Measurements from ENCODE around the gene RNASE7.

GRCh38 chr14:21090940-21091663, 48.9 kb downstream of the RNASE7 start:
- TF ChIP-seq CTCF (IDR thresholded peaks at IDR 0.05) (no peak), EP300 (IDR thresholded peaks at IDR 0.05) (no peak)
